MM.1S (cell line): ENCODE measurements around the gene TTR.

ENCODE experiments used
- DNase-seq: peaks from one replicate; pipeline ENCODE4 v3.0.0-alpha.2; 2015
- H2AFZ ChIP-seq: fragments of 300-600 bp; sonication (generic); 2 replicates; pipeline ENCODE4 v1.6.0; 2016; ENCODE audit warnings: antibody characterized with exemption, low read length
- H3F3A ChIP-seq: fragments of 300-600 bp; sonication (generic); 2 replicates; pipeline ENCODE4 v1.6.1; 2016; ENCODE audit warnings: mild to moderate bottlenecking, antibody characterized with exemption, low read length, moderate library complexity, mixed read lengths; ENCODE audit not compliant: insufficient read depth
- H3K27ac ChIP-seq: fragments of 300-600 bp; sonication (generic); 2 replicates; pipeline ENCODE4 v1.5.1; 2016; ENCODE audit warnings: mild to moderate bottlenecking, low read length
- H3K27me3 ChIP-seq: fragments of 300-600 bp; sonication (generic); replicated peaks from 2 replicates; pipeline ENCODE4 v1.6.0; 2016; ENCODE audit warnings: low read length; ENCODE audit not compliant: insufficient read depth
- H3K36me3 ChIP-seq: fragments of 300-600 bp; sonication (generic); replicated peaks from 2 replicates; pipeline ENCODE4 v1.6.1; 2016; ENCODE audit warnings: mild to moderate bottlenecking, low read length, mixed read lengths; ENCODE audit not compliant: insufficient read depth
- H3K4me1 ChIP-seq: fragments of 300-600 bp; sonication (generic); 2 replicates; pipeline ENCODE4 v1.6.1; 2016; ENCODE audit warnings: low read length, mixed read lengths
- H3K4me2 ChIP-seq: fragments of 300-600 bp; sonication (generic); 2 replicates; pipeline ENCODE4 v1.6.0; 2016; ENCODE audit warnings: low read depth, low read length
- H3K4me3 ChIP-seq: fragments of 300-600 bp; sonication (generic); 2 replicates; pipeline ENCODE4 v1.5.1; 2016; ENCODE audit warnings: low read length, mixed read lengths
- H3K79me2 ChIP-seq: fragments of 300-600 bp; sonication (generic); 2 replicates; pipeline ENCODE4 v1.6.1; 2016; ENCODE audit warnings: mixed run types, low read length, mixed read lengths
- H3K9ac ChIP-seq: fragments of 300-600 bp; sonication (generic); 2 replicates; pipeline ENCODE4 v1.6.1; 2016; ENCODE audit warnings: low read length, mixed read lengths
- H3K9me2 ChIP-seq: fragments of 300-600 bp; sonication (generic); replicated peaks from 2 replicates; pipeline ENCODE4 v1.6.1; 2016; ENCODE audit warnings: mild to moderate bottlenecking, low read length, mixed read lengths; ENCODE audit not compliant: insufficient read depth
- H3K9me3 ChIP-seq: fragments of 300-600 bp; sonication (generic); replicated peaks from 2 replicates; pipeline ENCODE4 v1.6.1; 2016; ENCODE audit warnings: mild to moderate bottlenecking, low read length, mixed read lengths; ENCODE audit not compliant: insufficient read depth
- H4K20me1 ChIP-seq: fragments of 300-600 bp; sonication (generic); 2 replicates; pipeline ENCODE4 v1.6.1; 2016; ENCODE audit warnings: mild to moderate bottlenecking, low read length, moderate library complexity, mixed read lengths; ENCODE audit not compliant: insufficient read depth
- EZH2 ChIP-seq: fragments of 300-600 bp; sonication (generic); optimal IDR thresholded peaks from 2 replicates; pipeline ENCODE3; 2017; ENCODE audit warnings: low read depth, mild to moderate bottlenecking, antibody characterized with exemption, low read length, mixed read lengths
- EZH2phosphoT487 ChIP-seq: fragments of 300-600 bp; sonication (generic); IDR thresholded peaks from 2 replicates; pipeline ENCODE4 v1.6.1; 2018; ENCODE audit warnings: antibody characterized with exemption, low read length
- TF ChIP-seq, protein P1 (sequence below): fragments of 300-600 bp; sonication (generic); IDR thresholded peaks from 2 replicates; pipeline ENCODE4 v1.5.1; 2016; ENCODE audit warnings: antibody characterized with exemption, low read length, mixed read lengths

The TTR gene

DNA sequence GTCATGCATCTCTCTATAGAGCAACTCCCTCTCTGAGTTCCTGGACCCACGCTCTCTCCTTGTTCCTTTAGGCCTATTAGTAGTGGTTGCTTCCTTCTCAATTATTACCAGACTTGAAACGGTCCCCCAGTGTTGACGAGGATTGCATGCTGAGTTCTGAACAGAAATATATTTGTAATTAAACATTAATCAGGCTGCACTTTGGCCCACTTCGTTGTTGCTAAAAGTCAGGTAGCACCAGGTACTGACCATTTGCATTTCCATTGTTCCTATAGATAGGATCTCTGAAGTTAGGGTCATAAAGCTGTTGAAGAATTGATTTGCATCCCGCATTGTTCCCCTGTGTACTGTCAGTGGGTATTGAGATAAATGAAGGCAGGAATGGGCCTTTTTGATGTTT, 36.9 kb upstream of the TTR start:
- H3F3A ChIP-seq: no peaks in the 10 kb centered on the region
- H3K79me2 ChIP-seq: no peaks in the 10 kb centered on the region
- no peak overlapping the region for H3K9ac ChIP-seq
- H3K9me2 ChIP-seq: no peaks in the 10 kb centered on the region
- no peaks in the 10 kb centered on the region for H3K27me3 ChIP-seq
- H2AFZ ChIP-seq: no peak overlapping the region
- TF ChIP-seq EZH2: no peak
- TF ChIP-seq, protein P1, sequence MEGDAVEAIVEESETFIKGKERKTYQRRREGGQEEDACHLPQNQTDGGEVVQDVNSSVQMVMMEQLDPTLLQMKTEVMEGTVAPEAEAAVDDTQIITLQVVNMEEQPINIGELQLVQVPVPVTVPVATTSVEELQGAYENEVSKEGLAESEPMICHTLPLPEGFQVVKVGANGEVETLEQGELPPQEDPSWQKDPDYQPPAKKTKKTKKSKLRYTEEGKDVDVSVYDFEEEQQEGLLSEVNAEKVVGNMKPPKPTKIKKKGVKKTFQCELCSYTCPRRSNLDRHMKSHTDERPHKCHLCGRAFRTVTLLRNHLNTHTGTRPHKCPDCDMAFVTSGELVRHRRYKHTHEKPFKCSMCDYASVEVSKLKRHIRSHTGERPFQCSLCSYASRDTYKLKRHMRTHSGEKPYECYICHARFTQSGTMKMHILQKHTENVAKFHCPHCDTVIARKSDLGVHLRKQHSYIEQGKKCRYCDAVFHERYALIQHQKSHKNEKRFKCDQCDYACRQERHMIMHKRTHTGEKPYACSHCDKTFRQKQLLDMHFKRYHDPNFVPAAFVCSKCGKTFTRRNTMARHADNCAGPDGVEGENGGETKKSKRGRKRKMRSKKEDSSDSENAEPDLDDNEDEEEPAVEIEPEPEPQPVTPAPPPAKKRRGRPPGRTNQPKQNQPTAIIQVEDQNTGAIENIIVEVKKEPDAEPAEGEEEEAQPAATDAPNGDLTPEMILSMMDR: no peak
- TF ChIP-seq EZH2phosphoT487: no peak
- no peaks in the 10 kb centered on the region for H4K20me1 ChIP-seq
- H3K27ac ChIP-seq: no peak overlapping the region
- H3K4me3 ChIP-seq: no peak overlapping the region
- no peaks in the 10 kb centered on the region for H3K9me3 ChIP-seq
- no peak overlapping the region for H3K4me2 ChIP-seq
- H3K4me1 ChIP-seq: no peaks in the 10 kb centered on the region
- no peaks in the 10 kb centered on the region for H3K36me3 ChIP-seq
- no peak for DNase-seq

DNA sequence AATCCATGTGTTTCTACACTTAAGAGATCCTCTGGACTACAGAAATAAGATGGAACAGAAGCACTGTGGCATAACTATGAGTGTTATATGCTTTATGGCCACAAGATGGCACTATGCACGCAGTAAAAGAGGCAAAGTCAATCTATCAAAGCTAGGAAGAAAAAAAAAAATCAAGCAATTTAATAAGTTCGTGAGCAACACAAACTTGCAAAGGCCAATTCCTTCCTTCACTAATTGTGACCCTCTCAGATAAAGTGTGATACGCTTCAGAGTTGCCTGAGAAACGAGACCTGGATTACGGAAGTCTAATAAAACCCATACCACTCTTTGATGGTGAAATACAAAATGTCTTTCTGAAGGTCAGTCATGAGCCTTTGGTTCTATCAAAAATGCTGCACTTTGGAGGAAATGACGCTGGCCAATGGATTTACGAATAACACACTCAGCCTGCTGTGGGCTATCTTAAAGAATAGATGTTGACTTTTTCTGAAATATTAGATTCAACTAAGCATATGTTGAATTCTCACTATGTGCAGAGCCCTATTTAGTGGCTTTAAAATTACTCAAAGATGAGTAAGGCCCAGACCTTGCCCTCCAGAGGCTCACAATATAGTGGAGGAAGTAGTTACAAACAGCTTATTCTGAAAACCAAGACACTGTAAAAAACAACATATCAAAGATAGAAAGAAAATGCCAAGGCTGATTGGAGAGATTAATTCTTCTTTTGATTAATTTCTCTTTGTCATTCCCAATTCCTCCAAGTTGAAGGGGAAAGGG, 35.5 kb upstream of the TTR start:
- Histone ChIP-seq H3K9me2 (no peaks in the 10 kb centered on the region), H3K27ac (no peak overlapping the region), H3F3A (no peaks in the 10 kb centered on the region), H3K9ac (no peak overlapping the region), H3K4me3 (no peak overlapping the region), H2AFZ (no peak overlapping the region), H3K9me3 (no peaks in the 10 kb centered on the region), H3K4me2 (peak overlapping the region; percentile 3; the same call in 1 of the 2 replicates), H3K36me3 (no peaks in the 10 kb centered on the region), H3K4me1 (no peaks in the 10 kb centered on the region), H3K79me2 (no peaks in the 10 kb centered on the region), H3K27me3 (no peaks in the 10 kb centered on the region), H4K20me1 (no peaks in the 10 kb centered on the region)
- TF ChIP-seq EZH2 (no peak), EZH2phosphoT487 (no peak)
- TF ChIP-seq, protein P1: peak; percentile 86
- peak; percentile 66 for DNase-seq

DNA sequence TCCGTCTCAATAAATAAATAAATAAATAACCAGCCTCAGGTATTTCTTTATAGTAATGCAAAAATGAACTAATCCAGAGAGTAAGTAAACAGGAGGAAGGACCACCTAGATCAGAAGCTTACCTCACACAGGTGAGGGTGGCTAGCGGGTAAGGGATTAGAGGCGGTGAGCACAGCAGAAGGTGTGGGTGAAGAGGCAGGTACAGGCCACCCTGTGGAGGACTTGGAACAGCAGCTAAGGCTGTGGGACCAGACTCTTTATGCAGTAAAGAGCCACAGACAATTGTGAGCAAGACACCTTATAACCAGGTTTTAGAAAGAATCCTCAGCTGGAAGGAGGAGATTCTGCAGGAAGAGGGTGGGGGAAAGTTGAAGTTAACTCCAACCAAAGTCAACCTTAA, 34.2 kb upstream of the TTR start:
- no peak for DNase-seq
- no peak overlapping the region for H3K4me2 ChIP-seq

More for the DNA sequence above, 34.2 kb upstream of the TTR start:
- Histone ChIP-seq H3K36me3 (no peaks in the 10 kb centered on the region), H3F3A (no peaks in the 10 kb centered on the region), H3K4me3 (no peak overlapping the region), H4K20me1 (no peaks in the 10 kb centered on the region), H3K27ac (no peak overlapping the region), H3K27me3 (no peaks in the 10 kb centered on the region), H3K9me2 (no peaks in the 10 kb centered on the region), H3K9ac (no peak overlapping the region), H2AFZ (no peak overlapping the region), H3K4me1 (no peaks in the 10 kb centered on the region), H3K9me3 (no peaks in the 10 kb centered on the region), H3K79me2 (no peaks in the 10 kb centered on the region)
- TF ChIP-seq EZH2phosphoT487 (no peak), EZH2 (no peak)
- TF ChIP-seq, protein P1: no peak
